Adrenal gland (tissue), 12 donors: ENCODE measurements around the gene MXRA7. TPM values are rescaled to one million over a fixed set of nuclear protein-coding genes. Genes with fewer than 3 reads are reported as not detected.

Experiments used
- DNase-seq, 7 donors: peaks; one replicate each; pipeline ENCODE4 v3.0.0-alpha.2; 2019 to 2020
- H3K27ac ChIP-seq, 5 donors: fragments of 200-600 bp; sonication (generic) in 4 of 5; 1 replicate in 3 of 5; 2 replicates in 2 of 5; pipeline versions ENCODE4 v1.5.1 to v1.8.0; 2016 to 2020; ENCODE audit warnings: mild to moderate bottlenecking in 1 of 5
- H3K27me3 ChIP-seq: fragments of 200-600 bp; 2 replicates; pipeline ENCODE4 v1.8.0; 2021
- H3K36me3 ChIP-seq, 2 donors: fragments of 200-600 bp; replicated peaks in 1 of 2; 1 replicate in 1 of 2; 2 replicates in 1 of 2; pipeline versions ENCODE4 v1.5.1 to v1.8.0; 2018 to 2022
- H3K4me1 ChIP-seq, 2 donors: fragments of 200-600 bp; replicated peaks in 1 of 2; 1 replicate in 1 of 2; 2 replicates in 1 of 2; pipeline versions ENCODE4 v1.5.1 to v1.8.0; 2018 to 2021
- H3K4me3 ChIP-seq, 4 donors: fragments of 200-600 bp; sonication (generic) in 3 of 4; one replicate each; pipeline ENCODE4 v1.5.1; 2016 to 2018
- H3K9me3 ChIP-seq, 3 donors: fragments of 200-600 bp; sonication (generic) in 1 of 3; replicated peaks in 1 of 3; 1 replicate in 2 of 3; 2 replicates in 1 of 3; pipeline versions ENCODE4 v1.5.1 to v1.8.0; 2016 to 2021
- POLR2A ChIP-seq, 2 donors: fragments of 450-650 bp; IDR thresholded peaks; one replicate each; pipeline ENCODE4 v1.6.1; 2017; ENCODE audit warnings: antibody characterized with exemption in 2 of 2, mild to moderate bottlenecking in 2 of 2, moderate library complexity in 1 of 2
- WGBS, 4 donors: extraction: QIAGEN DNeasy Blood & Tissue Kit in 2 of 4; methylation state at CpG; one replicate each; pipeline versions ENCODE4 v1.1.5 to v1.1.7; 2013 to 2017; 5-methylcytosine and 5-hydroxymethylcytosine counted together
- intact Hi-C, 2 donors: fragments of 100-400 bp; cut with DNase I; formaldehyde crosslinking; loops; one replicate each; pipeline versions ENCODE4 v1.14.1 to v1.15.0; 2022 to 2023
- polyA plus RNA-seq, 3 donors: library from polyadenylated mRNA; stranded (reverse); fragments of 200-250 nt in 2 of 3; fragments of 350-450 nt in 1 of 3; fragmentation: Illumina TruSeq in 1 of 3; extraction: RNeasy Lipid Tissue Mini Kit (QIAGEN cat#74804) in 1 of 3; gene quantifications; one replicate each; pipeline ENCODE4 v1.2.3, GENCODE V29; 2013 to 2014
- total RNA-seq, 9 donors: library from RNA; depleted of rRNA in 4 of 9; stranded (reverse); fragments of >200 nt in 4 of 9; fragments of 120-200 nt in 1 of 9; fragmentation: NEBNext Ultra II Directional in 1 of 9; extraction: Animal tissue kit (Norgen Biotek cat#: 25700) in 1 of 9; gene quantifications; one replicate each; pipeline versions ENCODE4 v1.1.0 to v1.2.4, GENCODE V29; 2013 to 2023
- TF ChIP-seq, protein P1 (sequence below), 6 experiments: fragments of 450-650 bp in 4 of 6; fragments of 200-600 bp in 2 of 6; sonication (generic) in 1 of 6; IDR thresholded peaks; 1 replicate in 5 of 6; 2 replicates in 1 of 6; pipeline versions ENCODE4 v1.5.1 to v1.8.0; 2016 to 2021; ENCODE audit warnings: antibody characterized with exemption in 6 of 6, mild to moderate bottlenecking in 2 of 6, moderate library complexity in 1 of 6
- donor health status: healthy with polysubstance abuse.
- donor health status: Bipolar disorder and iron deficiency.
- donor health status: DM: yes; HTN: yes; CAD: no.
- donor health status: DM: no; HTN: no; CAD: no.
- donor health status: DM: no; HTN: no; CAD: no.
- donor health status: DM: yes; HTN: yes; CAD: no.

The MXRA7 gene
- total and polyA plus RNA-seq, 12 donors = 81.5 to 671 (median 356) TPM

DNA sequence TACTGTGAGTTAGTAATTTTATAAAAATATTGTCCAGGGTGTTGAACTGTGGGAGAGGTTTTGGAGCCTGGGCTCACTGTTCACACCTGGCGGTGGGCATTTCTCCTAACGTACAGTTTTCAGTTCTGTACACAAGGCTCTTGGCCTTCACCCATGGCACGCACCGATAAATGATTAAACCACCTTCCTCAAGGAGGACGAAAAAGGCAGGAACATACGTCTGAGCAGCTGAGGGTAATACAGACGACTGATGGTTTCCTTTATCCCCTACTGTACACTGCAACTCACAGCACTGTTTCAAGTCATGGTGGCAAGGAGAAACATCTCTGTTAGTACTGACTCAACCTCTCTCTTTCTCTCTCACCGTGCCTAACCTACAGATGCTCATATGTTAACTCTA is 65.8 kb downstream of the MXRA7 start:
- DNase-seq = no peak
- no peaks in the 10 kb centered on the region for H3K36me3 ChIP-seq
- H3K27me3 ChIP-seq = no peaks in the 10 kb centered on the region
- H3K4me3 ChIP-seq = no peak overlapping the region
- intact Hi-C loops = no loop called here
- WGBS, 4 donors = 82 to 91% (median 85%) methylated on average over 8 of the region's 8 CpGs
- peaks cover 7 to 11% of the 10 kb centered on the region in 2 donors for H3K4me1 ChIP-seq
- H3K9me3 ChIP-seq = peaks cover 5 to 9% (median 5%) of the 10 kb centered on the region in 3 donors
- H3K27ac ChIP-seq = no peak overlapping the region
- TF ChIP-seq, protein P1, sequence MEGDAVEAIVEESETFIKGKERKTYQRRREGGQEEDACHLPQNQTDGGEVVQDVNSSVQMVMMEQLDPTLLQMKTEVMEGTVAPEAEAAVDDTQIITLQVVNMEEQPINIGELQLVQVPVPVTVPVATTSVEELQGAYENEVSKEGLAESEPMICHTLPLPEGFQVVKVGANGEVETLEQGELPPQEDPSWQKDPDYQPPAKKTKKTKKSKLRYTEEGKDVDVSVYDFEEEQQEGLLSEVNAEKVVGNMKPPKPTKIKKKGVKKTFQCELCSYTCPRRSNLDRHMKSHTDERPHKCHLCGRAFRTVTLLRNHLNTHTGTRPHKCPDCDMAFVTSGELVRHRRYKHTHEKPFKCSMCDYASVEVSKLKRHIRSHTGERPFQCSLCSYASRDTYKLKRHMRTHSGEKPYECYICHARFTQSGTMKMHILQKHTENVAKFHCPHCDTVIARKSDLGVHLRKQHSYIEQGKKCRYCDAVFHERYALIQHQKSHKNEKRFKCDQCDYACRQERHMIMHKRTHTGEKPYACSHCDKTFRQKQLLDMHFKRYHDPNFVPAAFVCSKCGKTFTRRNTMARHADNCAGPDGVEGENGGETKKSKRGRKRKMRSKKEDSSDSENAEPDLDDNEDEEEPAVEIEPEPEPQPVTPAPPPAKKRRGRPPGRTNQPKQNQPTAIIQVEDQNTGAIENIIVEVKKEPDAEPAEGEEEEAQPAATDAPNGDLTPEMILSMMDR (IDR thresholded peaks at IDR 0.05) = no peak
- TF ChIP-seq POLR2A (IDR thresholded peaks at IDR 0.05) = no peak

DNA sequence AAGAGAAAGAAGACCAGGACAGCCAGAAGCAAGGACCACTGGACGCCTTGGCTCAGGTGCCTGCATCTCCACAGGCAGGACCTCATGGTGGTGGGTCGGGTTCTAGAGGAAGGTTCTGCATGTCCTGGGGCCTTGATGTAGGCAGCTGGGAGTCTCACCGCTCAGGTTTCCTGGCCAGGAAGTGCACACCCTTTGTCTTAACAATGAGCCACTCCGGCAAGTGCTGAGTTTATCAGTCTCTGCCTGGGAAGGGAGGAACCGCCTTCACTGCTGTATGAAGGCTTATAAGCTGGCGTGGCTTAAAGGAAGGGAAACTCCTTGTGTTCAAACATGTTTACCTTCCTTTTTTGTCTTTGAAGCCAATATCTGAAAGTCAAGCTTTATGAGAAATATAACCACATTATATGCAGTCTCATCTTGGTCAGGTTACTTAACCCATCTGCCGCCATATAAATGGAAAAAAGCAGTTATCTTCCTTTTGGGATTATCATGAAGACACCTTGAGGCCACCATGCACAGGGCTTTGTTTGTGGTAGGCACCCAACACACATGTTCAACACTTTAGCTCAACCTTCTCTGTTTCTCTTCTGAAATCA is 67.1 kb downstream of the MXRA7 start, which contains the start of gene ST6GALNAC1:
ST6GALNAC1 (minus strand) TSS at position 205 of the 596 bp plus-strand sequence; CDS start at position 86, 119 bp downstream.
- peaks cover 5 to 9% (median 5%) of the 10 kb centered on the region in 3 donors for H3K9me3 ChIP-seq
- TF ChIP-seq, protein P1 (IDR thresholded peaks at IDR 0.05) = no peak
- no peak for TF ChIP-seq POLR2A (IDR thresholded peaks at IDR 0.05)
- H3K27ac ChIP-seq = no peak within 1 kb of the TSS
- no peak within 1 kb of the TSS for H3K4me3 ChIP-seq
- H3K36me3 ChIP-seq = no peaks in the 10 kb centered on the region
- DNase-seq = no peak
- peaks cover 7 to 11% of the 10 kb centered on the region in 2 donors for H3K4me1 ChIP-seq
- H3K27me3 ChIP-seq = no peaks in the 10 kb centered on the region
- 78 to 87% (median 80%) methylated on average over 7 of the region's 7 CpGs for WGBS, 4 donors
- intact Hi-C loops = no loop called here

DNA sequence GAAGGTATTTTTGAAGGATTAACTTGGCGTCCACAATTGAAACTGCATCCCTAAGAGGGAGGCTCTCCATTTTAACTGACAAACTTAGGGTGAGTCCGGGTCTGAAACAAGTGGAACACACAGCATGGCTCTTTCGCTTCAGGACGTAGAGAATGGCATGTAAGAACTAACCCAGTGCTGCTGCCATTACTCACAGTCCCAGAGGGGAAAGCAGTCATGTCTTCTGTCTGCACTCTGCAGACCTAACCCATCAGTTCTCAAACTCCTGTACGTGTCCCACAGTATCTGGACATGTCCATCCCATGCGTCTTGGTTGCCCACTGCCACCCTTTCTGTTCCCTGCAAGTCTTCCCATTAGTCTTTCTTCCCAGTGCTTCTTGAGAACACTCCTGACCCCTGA is 67.8 kb downstream of the MXRA7 start:
- H3K27me3 ChIP-seq = no peaks in the 10 kb centered on the region
- DNase-seq = no peak
- peaks cover 7 to 11% of the 10 kb centered on the region in 2 donors for H3K4me1 ChIP-seq
- H3K36me3 ChIP-seq = no peaks in the 10 kb centered on the region
- 86 to 95% (median 88%) methylated on average over 6 of the region's 6 CpGs for WGBS, 4 donors
- no peak overlapping the region for H3K27ac ChIP-seq
- intact Hi-C loops = no loop called here
- peaks cover 5 to 9% (median 5%) of the 10 kb centered on the region in 3 donors for H3K9me3 ChIP-seq
- H3K4me3 ChIP-seq = no peak overlapping the region
- no peak for TF ChIP-seq POLR2A (IDR thresholded peaks at IDR 0.05)
- TF ChIP-seq, protein P1 (IDR thresholded peaks at IDR 0.05) = no peak

DNA sequence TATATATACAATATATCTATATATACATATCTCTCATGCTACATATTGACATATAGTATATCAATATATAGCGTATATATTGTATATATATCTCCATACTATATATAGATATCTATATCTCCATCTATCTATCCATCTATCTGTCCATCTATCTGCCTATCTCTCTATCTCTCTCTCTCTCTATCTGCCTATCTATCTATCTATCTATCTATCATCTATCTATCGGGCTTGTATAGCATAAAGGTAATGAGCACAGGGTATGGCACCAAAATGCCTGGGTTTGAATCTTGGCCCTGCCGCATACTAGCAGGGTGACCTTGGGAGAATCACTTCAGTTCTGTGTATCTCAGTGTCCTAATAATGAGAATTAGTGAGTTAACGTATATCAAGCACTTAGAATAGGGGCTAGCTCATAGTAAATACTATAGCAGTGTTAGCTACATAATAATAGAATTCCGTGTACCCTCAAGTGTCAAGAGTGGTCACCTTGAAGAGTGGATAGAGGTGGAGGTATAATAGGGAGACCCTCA is 68.7 kb downstream of the MXRA7 start:
- no peak for DNase-seq
- Histone ChIP-seq H3K27me3 (no peaks in the 10 kb centered on the region), H3K27ac (no peak overlapping the region), H3K4me3 (no peak overlapping the region), H3K9me3 (peaks cover 5 to 9% (median 5%) of the 10 kb centered on the region in 3 donors), H3K36me3 (no peaks in the 10 kb centered on the region), H3K4me1 (peaks cover 7 to 11% of the 10 kb centered on the region in 2 donors)
- 84 to 88% (median 86%) methylated on average over 5 of the region's 5 CpGs for WGBS, 4 donors
- TF ChIP-seq, protein P1 (IDR thresholded peaks at IDR 0.05) = no peak
- no peak for TF ChIP-seq POLR2A (IDR thresholded peaks at IDR 0.05)
- intact Hi-C loops = no loop called here
